HL-60/S4 (cell line): Measurements from ENCODE around the gene SOS2.
"Not testable (repeated sequence)": the region's sequence is repeated elsewhere in the genome, so short reads cannot be mapped to it uniquely, and the experiment has no call there.

ENCODE experiments used
- in situ Hi-C: fragments of 300-500 bp; cut with MboI; formaldehyde crosslinking; loops from 2 replicates; pipeline ENCODE4 v1.14.3; 2022; ENCODE audit warnings: low sequenced_read_pairs

SOS2 gene

DNA sequence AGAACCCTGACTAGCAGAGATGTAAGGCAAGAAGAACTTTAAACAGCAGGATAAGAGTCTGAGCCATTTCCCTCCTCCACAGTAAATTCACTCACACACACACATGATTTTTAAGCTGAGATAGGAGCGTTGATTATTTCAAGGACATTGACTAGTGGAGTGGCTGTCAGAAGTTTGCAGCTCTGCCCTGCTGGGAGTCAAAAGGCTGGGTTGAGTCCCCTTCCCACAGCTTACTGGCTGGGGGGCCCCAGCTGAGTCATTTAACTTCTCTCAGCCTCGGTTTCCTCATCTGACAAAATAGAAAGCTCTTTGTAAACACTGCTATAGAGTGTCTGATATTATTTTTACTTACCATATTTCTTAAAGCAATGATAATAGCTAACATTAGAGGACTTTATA, 143.3 kb downstream of the SOS2 start:
- in situ Hi-C loops = no loop called here

DNA sequence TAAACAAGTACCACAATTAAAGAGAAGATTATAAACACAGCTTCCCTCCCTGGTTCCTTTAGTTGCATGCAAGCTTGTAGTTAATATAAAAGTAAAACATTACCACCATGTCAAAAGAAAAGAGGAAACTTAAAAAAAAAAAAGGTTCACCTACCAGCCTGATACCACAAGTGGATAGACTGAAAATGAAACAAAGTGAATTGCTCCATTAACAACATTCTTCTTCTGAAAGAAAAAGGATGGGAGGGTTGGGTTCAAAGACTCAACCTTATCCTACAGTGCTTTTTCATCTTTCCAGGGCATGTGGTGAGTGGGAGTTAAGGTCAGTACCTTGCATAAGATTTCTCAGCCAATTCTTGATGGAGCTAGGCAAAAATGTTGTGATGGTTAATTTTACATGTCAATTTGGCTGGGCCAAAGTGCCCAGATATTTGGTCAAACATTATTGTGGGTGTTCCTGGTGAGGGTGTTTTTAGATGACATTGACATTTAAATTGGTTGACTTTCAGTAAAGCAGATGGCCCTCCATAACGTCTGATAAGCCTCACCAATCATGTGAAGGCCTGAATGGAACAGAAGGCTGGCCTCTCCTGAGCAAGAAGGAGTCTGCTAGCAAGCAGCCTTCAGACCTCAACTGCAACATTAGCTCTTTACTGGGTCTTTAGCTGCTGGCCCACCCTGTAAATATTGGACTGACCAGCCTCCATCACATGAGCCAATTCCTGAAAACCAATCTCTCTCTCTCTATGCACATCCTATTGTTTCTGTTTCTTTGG, 143.8 kb downstream of the SOS2 start:
- in situ Hi-C loops = no loop called here

DNA sequence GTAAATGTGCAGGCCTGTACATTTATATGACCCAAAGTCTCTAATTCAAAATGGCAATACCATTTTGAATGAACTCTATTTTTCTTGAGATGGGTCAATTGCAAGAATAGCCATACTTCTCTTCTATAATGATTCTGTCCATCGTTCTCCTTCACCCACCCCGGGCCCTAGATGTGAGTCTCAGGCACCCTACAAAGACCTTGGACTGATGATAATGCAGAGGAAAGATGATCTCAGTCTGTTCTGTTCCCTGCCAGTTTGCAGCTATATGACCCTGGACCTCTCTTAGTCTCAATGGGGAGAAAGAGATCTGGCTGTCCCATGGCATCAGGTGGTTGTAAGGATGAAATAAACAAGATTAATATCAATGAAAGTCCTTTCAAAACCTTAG, 145.1 kb downstream of the SOS2 start:
- in situ Hi-C loops = no loop called here

DNA sequence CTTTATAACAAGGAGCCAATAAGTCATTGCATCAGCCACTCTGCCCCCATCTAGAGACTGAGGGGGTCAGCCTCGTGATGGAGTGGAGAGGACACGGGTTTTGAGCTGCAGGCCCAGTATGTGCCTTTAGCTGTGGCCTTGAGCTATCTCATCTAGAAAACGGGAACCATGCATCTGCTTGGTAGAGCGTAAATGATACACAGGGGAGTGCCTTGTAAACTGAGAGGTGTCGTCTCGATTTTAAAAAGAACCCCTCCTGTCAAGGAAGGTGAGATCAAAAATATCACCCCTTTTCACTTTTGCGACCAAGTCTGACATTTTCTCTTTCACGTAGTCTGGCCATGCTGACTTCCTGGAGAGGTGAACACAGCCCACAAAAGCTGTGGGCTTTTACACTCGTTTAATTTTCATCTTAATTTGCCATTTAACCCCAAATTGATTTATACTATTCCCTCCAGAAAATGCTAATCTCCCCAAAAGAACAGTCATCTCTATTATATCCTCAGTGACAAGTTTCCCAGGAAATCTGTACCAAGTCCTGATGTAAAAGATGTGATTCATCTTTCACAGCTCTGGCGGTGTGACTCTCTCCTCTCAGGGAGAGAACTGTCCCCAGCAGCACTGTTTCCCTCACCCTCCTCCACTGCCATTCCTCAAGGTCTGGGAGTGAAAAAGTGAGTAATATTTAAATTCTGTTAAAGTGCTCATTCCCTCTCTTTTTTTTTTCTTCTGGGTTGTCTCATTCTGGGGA, 145.6 kb downstream of the SOS2 start:
- in situ Hi-C loops = no loop called here

DNA sequence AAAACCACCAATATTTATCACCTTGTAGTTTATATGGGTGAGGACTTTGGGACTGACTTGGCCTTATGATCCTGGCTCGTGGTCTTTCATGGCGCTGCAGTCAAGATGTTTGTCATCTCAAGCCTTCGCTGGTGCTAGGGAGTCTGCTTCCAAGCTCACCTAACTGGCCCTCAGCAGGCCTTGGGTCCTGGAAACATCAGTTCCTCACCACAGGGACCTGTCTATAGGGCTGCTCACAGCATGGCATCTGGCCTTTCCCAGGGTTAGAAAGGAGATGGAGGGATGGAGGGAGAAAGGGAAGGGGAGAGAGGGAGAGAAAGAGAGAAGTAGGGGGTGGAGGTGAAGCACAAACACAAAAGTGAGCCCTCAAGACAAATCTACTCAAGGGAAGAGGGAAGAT, 146.7 kb downstream of the SOS2 start:
- in situ Hi-C loops = no loop called here

DNA sequence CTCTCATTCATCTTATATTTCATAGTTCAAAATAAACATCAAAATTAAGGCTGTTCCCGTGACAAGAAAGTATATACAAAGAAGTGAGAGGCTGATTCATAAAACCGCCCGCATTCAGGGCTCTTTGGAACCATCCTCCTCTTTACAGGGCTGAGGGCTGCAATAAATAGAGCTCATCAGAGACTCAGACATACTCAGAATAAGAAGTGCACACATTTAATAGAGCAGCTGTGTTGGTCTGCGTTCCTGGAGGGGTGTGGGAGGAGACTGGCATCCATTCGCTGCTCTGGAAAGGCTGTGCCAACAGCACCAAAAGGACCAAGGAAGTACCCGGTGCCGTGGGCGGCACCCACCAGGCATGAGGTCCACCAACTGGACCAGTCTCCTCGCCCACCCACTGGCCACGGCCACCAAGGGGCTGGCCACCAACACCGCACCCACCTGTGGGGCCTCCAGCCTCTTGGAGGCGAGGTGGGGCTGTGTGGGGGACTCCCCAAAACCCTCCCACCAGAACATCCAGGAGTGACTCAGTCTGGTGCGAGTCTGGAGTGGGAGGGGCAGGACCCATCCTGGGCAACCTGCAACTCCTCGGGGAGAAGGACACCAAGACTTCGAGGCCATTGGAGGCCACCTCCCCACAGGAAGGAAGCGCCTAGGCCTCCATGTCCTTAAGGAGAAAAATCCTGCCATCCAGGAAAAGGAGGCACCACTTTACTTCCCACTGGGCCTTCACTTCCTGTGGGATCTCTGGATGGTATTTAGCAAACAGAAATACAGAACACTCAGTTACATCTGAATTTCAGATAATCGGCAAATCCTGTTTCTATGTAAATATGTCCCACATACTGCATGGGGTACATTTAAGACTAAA, 147.7 kb downstream of the SOS2 start:
- in situ Hi-C loops = no loop called here

DNA sequence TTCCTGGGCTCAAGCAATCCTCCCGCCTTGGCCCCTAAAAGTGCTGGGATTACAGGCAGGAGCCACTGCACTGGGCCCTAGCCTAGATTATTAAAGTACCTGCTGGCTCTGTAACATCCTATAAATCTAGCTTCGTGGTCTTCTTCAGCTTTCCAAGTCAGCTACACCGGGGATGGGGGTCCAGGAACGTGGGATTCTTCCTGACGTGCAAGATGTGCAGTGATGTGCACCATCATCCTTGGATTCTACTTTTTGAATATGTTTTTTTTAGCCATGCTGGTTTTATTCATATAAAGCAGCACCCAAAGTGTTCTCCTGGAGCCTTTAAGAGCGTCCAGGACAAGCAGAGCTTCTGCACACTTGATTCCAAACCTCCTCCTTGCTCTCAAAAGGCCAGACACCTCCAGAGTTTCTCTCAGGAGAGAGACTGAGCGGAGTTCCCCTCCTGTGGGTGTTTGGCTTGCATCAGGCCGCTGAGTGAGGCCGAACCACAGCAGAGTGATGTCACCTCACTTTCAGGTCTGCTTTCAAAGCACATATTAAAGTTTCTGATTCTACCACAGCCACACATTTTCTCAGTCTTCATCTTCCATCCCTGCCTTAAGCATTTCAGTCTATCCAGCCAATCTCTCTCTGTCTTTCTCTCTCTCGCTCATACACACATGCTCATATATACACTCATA, 148.5 kb downstream of the SOS2 start:
- in situ Hi-C loops = no loop called here

DNA sequence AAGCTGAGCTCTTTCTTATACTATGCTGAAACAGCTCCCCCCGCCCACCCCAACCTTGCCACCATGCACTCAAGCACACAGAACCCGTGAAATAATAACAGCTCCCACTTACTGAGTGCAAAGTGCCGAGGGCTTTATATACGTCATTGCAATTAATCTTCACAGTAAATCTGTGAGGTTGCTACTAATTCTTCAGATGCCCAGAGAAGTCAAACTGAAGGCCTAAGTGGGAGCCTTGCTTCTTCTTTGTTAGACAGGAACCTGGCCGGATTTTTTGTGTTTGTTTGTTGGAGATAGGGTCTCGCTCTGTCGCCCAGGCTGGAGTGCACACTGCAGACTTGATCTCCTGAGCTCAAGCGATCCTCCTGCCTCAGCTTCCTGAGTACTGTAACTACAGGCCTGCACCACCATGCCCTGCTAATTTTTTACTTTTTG, 149.1 kb downstream of the SOS2 start:
- in situ Hi-C loops = no loop called here

DNA sequence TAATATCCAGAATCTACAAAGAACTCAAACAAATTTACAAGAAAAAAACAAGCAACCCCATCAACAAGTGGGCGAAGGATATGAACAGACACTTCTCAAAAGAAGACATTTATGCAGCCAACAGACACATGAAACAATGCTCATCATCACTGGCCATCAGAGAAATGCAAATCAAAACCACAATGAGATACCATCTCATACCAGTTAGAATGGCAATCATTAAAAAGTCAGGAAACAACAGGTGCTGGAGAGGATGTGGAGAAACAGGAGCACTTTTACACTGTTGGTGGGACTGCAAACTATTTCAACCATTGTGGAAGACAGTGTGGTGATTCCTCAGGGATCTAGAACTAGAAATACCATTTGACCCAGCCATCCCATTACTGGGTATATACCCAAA, 152.3 kb downstream of the SOS2 start:
- in situ Hi-C loops = not testable (repeated sequence)

DNA sequence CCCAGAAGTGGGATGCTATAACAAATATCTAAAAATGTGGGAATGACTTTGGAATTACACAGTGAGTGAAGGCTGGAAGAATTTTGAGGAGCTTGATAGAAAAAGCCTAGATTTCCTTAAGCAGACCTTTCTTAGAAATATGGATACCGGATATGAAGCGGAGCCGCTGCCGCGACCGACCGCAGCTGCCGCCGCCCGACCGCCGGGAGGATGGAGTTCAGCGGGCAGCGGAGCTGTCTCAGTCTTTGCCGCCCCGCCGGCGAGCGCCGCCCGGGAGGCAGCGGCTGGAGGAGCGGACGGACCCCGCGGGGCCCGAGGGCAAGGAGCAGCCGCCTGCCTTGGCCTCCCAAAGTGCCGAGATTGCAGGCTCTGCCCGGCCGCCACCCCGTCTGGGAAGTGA, 157.7 kb downstream of the SOS2 start:
- in situ Hi-C loops = not testable (repeated sequence)

DNA sequence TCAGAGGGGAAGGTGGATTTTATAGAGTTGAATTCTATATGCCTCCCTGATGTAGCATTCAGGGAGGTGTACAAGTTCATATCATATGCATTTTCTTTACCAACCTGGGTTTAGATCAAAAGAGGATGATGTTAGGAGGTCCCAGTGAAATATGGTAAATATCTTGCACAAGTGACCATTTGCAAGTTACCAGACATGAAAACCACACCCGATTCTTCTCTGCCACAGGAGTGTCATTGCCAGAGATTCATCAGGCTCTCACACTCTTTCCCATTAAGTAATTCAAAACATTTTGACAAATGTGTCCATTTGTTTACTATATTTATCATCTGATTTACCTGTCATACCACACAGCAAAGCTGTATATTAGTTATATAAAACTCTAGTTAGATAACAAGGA, 159.0 kb downstream of the SOS2 start:
- in situ Hi-C loops = no loop called here

DNA sequence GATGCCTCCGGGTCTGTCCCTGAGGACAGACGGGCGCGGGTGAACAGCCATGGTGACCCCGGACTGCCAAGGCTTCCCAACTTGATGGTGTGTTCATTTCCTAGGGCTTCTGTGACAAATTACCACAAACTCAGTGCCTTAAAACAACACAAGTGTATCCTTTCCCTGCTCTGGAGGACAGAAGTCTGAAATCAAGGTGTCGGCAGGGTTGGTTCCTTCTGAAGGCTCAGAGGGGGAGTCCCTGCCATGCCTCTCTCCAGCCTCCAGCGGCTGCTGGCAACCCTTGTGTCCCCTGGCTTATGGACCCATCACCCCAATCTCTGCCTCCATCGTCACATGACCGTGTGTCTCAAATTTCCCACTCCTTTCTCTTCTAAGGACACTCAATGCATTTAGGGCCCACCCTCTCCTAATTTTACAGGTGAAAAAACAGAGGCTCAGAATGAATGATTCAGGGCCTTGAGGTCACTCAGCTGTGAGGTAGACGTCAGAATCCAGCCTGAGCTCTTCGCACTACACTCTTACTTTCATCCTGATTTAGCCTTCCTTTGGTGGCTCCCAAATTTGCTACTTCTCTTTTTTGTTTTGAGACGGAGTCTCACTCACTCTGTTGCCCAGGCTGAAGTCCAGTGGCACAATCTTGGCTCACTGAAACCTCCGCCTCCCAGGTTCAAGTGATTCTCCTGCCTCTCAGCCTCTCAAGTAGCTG, 160.4 kb downstream of the SOS2 start:
- in situ Hi-C loops = no loop called here

DNA sequence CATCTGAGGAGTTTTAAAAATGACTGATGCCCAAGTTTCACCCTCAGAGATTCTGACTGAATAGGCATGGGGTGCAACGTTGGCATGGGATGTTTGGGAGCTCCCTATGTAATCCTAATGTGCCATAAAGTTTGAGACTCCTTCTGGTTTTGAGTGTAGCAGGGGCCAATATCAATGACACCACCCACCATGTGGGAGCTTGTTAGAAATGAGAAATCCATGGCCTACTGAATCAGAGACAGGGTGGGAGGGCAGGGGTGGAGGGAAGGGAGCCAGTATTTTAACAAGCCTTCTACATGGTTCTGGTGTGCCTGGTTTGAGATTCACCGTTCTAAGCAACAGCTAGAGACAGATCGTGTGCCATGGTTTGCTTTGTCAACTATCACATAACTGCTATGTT, 161.1 kb downstream of the SOS2 start:
- in situ Hi-C loops = no loop called here

DNA sequence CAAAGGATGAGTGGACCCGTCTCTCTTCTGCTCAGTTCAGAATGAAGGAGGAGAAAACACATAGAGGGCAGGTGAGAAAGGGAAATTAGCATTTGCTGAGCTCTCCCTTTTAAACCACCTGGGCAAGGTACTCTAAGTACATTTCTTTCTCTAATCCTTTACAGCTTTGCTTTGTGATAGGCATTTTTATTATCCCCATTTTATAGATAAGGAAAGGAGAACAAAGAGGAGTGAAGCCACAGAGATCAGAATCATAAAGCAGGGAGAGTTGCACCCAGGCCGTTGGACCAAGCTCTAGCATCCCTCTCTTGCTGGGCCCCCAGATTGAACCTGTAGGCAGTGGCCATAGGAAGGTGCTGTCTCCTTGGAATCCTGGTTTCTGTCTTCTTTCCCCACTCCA, 162.1 kb downstream of the SOS2 start:
- in situ Hi-C loops = no loop called here

DNA sequence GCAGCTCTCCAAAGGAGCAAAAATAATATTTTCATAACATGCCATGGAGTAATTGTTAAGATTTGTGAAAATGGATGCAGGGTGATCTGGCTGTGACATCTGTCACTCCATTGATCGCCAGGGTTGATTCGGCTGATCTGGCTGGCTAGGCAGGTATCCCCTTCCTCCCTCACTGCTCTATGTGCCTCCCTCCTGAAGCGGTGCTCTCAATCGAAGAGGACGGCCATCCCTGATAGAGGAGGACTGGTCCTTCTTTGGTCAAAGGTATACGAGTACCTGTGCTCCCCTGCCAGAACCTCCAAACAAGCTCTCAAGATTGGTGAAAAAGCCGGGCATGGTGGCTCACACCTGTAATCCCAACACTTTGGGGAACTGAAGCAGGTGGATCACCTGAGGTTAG, 162.9 kb downstream of the SOS2 start:
- in situ Hi-C loops = no loop called here

DNA sequence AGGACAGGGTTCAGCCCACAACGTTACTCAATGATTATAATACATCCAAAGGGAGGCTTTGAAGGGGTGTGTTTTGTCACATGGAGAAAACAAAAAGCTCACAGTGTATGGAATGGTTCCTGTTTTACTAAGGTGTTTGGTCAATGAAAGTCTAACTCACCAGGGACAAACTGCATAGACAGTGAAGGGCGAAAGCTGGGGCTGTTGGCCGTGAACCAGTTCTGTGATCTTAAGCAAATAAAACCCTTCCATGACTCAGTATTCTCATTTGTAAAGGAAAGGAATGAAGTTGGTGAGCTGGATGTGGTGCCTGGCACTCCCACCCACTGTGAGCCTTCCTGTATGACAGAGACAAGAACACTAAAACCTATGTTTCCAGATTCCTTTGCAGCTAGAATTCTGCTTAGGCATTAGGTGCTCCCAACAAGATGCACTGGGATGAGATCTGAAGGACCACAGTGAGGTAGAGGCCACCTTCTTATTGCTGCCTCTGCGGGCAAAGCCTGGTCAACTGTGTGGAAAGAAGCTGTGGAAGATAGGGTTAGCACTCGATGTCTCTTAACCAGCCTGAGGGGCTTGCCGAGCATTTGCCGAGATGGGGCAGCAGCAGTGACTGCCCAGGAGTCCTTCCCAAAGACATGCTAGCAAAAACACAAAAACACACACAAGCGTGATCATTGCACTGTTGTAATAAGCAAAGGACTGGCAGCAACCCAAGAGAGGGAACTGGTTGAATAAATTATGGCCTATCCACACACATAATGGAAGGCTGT, 163.5 kb downstream of the SOS2 start:
- in situ Hi-C loops = no loop called here
